ENCODE results near the gene AGPAT3.

Gene AGPAT3

DNA sequence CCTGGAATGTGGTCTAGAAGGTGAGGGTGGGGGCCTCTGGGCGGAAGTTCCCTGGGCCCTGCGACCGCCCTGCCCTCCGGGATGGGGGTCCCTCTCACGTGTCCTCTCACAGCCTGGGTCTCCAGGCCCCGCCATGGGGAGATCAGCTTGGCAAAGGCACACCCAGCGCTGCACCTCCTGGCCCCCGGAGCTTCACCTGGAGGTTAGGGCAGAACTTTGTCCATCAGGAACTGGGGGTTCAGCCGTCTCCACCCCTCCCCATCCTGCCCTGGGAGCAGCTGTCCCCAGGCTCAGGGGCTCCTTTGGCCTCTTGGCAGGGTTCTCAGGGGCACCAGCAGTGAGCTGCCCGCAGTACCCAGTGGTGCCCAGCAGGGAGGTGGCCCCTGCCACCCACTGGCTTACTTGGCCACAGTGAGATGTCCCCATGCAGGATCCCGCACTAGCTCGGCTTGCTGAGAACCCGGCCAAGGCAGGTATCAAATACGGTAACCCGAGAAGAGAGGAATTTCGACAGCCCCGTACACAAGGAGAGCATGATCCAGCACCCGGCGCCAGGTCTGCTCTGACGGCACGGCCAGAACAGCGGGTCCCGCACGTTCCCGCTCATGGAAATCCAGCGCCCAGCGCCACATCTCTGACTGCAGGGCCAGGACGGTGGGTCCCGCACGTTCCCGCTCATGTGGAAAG lies 38.9 kb upstream of the AGPAT3 start:
- no peak for DNase-seq (ENCODE audit: extremely low read depth, insufficient read length)
- H3K27me3 ChIP-seq (replicated peaks; ENCODE audit: control insufficient read depth, insufficient read depth, low read length): no peaks in the 10 kb centered on the region
- TF ChIP-seq, protein P1, sequence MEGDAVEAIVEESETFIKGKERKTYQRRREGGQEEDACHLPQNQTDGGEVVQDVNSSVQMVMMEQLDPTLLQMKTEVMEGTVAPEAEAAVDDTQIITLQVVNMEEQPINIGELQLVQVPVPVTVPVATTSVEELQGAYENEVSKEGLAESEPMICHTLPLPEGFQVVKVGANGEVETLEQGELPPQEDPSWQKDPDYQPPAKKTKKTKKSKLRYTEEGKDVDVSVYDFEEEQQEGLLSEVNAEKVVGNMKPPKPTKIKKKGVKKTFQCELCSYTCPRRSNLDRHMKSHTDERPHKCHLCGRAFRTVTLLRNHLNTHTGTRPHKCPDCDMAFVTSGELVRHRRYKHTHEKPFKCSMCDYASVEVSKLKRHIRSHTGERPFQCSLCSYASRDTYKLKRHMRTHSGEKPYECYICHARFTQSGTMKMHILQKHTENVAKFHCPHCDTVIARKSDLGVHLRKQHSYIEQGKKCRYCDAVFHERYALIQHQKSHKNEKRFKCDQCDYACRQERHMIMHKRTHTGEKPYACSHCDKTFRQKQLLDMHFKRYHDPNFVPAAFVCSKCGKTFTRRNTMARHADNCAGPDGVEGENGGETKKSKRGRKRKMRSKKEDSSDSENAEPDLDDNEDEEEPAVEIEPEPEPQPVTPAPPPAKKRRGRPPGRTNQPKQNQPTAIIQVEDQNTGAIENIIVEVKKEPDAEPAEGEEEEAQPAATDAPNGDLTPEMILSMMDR (IDR thresholded peaks at IDR 0.05; ENCODE audit: insufficient read depth, low read length, poor library complexity, severe bottlenecking): no peak
- no peak overlapping the region for H3K4me3 ChIP-seq (replicated peaks; ENCODE audit: low read depth, low read length)
- no peaks in the 10 kb centered on the region for H3K36me3 ChIP-seq (ENCODE audit: control insufficient read depth, insufficient read depth, low read length)

DNA sequence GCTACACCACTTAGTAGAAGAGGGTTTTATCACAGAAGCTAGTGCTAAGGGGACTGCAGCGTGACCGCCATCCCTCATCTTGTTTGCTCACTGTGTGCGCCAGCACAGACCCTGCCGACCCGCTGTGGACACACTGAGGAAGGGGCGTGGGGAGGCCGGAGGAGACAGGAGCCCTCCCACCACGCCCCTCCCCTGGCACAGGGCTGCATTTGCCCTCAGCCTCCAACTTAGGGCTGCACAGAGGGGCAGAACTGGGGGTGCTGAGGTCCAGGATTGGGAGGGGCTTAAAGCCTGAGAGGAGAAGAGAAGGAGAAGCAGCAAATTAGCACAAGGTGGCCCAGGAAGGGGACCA lies 38.4 kb upstream of the AGPAT3 start:
- no peak overlapping the region for H3K4me3 ChIP-seq (replicated peaks; ENCODE audit: low read depth, low read length)
- TF ChIP-seq, protein P1 (IDR thresholded peaks at IDR 0.05; ENCODE audit: insufficient read depth, low read length, poor library complexity, severe bottlenecking): no peak
- no peak for DNase-seq (ENCODE audit: extremely low read depth, insufficient read length)
- no peaks in the 10 kb centered on the region for H3K36me3 ChIP-seq (ENCODE audit: control insufficient read depth, insufficient read depth, low read length)
- H3K27me3 ChIP-seq (replicated peaks; ENCODE audit: control insufficient read depth, insufficient read depth, low read length): no peaks in the 10 kb centered on the region

DNA sequence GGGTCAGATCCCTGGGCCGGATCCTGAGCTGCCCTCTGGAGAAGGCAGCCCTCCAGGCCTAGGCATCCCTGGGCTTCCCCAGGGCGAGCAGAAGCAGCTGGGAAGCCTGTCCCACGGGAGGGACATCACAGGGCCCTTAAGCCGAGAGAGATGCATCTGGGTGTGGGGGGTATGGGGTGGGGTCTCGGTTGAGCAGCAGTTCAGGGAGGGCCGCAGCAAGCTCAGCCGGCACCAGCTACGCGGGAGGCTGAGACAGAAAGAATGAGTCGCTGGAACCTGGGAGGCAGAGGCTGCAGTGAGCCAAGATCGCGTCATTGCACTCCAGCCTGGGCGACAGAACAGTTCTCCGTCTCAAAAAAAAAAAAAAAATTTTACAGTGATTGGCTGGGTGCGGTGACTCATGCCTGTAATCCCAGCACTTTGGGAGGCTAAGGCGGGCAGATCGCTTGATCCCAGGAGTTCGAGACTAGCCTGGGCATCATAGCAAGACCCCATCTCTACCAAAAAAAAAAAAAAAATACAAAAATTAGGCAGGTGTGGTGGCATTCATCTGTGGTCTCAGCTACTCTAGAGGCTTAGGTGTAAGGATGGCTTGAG lies 37.9 kb upstream of the AGPAT3 start:
- Histone ChIP-seq H3K27me3 (replicated peaks; ENCODE audit: control insufficient read depth, insufficient read depth, low read length) (no peaks in the 10 kb centered on the region), H3K4me3 (replicated peaks; ENCODE audit: low read depth, low read length) (no peak overlapping the region), H3K36me3 (ENCODE audit: control insufficient read depth, insufficient read depth, low read length) (no peaks in the 10 kb centered on the region)
- TF ChIP-seq, protein P1 (IDR thresholded peaks at IDR 0.05; ENCODE audit: insufficient read depth, low read length, poor library complexity, severe bottlenecking): no peak
- DNase-seq (ENCODE audit: extremely low read depth, insufficient read length): no peak

DNA sequence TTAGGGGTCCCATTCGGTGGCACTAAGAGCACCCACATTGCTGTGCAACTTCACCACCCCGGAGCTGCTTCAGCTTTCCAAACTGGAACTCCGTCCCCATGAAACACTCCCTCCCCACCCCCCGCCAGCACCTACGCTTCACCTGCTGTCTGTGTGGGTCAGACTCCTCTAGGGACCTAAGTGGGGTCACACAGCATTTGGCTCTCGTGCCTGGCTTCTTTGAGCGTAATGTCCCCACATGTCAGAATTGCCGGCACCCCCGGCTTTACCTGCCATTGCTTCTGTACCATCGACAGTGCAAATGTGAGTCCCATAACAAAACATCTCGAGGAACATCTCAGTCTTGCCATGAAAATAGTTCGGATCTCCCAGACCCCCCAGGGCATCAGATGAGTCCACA lies 35.9 kb upstream of the AGPAT3 start:
- no peak for DNase-seq (ENCODE audit: extremely low read depth, insufficient read length)
- TF ChIP-seq, protein P1 (IDR thresholded peaks at IDR 0.05; ENCODE audit: insufficient read depth, low read length, poor library complexity, severe bottlenecking): no peak
- Histone ChIP-seq H3K27me3 (replicated peaks; ENCODE audit: control insufficient read depth, insufficient read depth, low read length) (no peaks in the 10 kb centered on the region), H3K36me3 (ENCODE audit: control insufficient read depth, insufficient read depth, low read length) (no peaks in the 10 kb centered on the region), H3K4me3 (replicated peaks; ENCODE audit: low read depth, low read length) (no peak overlapping the region)

DNA sequence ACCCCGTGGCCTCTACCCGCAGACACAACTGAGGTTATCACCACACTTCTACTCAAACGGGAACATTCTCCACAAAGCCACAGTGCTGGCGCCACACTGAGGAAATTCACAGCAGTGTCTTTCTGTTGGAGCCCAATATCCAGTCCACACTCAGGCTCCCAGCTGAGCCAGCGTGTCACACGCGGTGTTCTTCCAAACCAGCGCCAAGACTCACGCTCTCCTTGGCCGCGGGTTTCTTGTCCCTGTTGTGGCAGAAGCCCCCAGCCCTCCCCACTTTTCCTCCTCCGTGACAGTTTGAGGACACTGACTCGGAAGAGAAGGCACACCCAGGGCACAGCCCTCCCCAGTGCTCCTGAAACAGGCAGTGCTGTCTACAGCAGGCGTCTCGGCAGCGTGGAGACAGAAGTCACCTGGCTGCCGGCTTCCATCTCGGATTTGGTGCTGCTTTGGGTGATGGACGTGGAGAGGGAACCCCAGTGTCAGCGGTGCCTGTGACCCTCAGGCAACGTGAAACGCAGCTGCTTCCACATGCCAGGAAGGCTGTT lies 35.4 kb upstream of the AGPAT3 start:
- H3K27me3 ChIP-seq (replicated peaks; ENCODE audit: control insufficient read depth, insufficient read depth, low read length): no peaks in the 10 kb centered on the region
- no peak for DNase-seq (ENCODE audit: extremely low read depth, insufficient read length)
- no peak overlapping the region for H3K4me3 ChIP-seq (replicated peaks; ENCODE audit: low read depth, low read length)
- no peaks in the 10 kb centered on the region for H3K36me3 ChIP-seq (ENCODE audit: control insufficient read depth, insufficient read depth, low read length)
- TF ChIP-seq, protein P1 (IDR thresholded peaks at IDR 0.05; ENCODE audit: insufficient read depth, low read length, poor library complexity, severe bottlenecking): peak; percentile 6

Measured in GM06990 (cell line).